ENCODE data around the gene MAGI2.

MAGI2 gene

GRCh38 chr7:79296553-79297320 is 156.7 kb downstream of the MAGI2 start:
- no peak for DNase-seq

- DNase-seq: no peak
Measured at GRCh38 chr7:79293655-79294142, 159.8 kb downstream of the MAGI2 start.

GRCh38 chr7:79292834-79293233 is 160.6 kb downstream of the MAGI2 start:
- DNase-seq: no peak

GRCh38 chr7:79291498-79291865 is 162.0 kb downstream of the MAGI2 start:
- DNase-seq: no peak

GRCh38 chr7:79290841-79291497 is 162.5 kb downstream of the MAGI2 start:
- DNase-seq: no peak

GRCh38 chr7:79290398-79290797 is 163.1 kb downstream of the MAGI2 start:
- DNase-seq: no peak

GRCh38 chr7:79288655-79289054 is 164.8 kb downstream of the MAGI2 start:
- no peak for DNase-seq

GRCh38 chr7:79287981-79288380 is 165.5 kb downstream of the MAGI2 start:
- DNase-seq: no peak

- DNase-seq: no peak
Measured at GRCh38 chr7:79286181-79286580, 167.3 kb downstream of the MAGI2 start.

GRCh38 chr7:79285756-79286155 is 167.7 kb downstream of the MAGI2 start:
- DNase-seq: no peak

GRCh38 chr7:79284211-79284610 is 169.3 kb downstream of the MAGI2 start:
- DNase-seq: no peak

- DNase-seq: no peak
Measured at GRCh38 chr7:79282882-79283602, 170.4 kb downstream of the MAGI2 start.

GRCh38 chr7:79282070-79282694 is 171.3 kb downstream of the MAGI2 start:
- DNase-seq: no peak

GRCh38 chr7:79281426-79281825 is 172.0 kb downstream of the MAGI2 start:
- DNase-seq: no peak

- DNase-seq: no peak
Measured at GRCh38 chr7:79272938-79273337, 180.5 kb downstream of the MAGI2 start.

- DNase-seq: peak; percentile 1
Measured at GRCh38 chr7:79272066-79272669, 181.3 kb downstream of the MAGI2 start.

GRCh38 chr7:79268730-79269129 is 184.7 kb downstream of the MAGI2 start:
- DNase-seq: no peak

GRCh38 chr7:79258826-79259225 is 194.6 kb downstream of the MAGI2 start:
- no peak for DNase-seq

GRCh38 chr7:79257959-79258358 is 195.5 kb downstream of the MAGI2 start:
- no peak for DNase-seq

- no peak for DNase-seq
Measured at GRCh38 chr7:79245623-79246249, 207.7 kb downstream of the MAGI2 start.

- no peak for DNase-seq
Measured at GRCh38 chr7:79244482-79244881, 209.0 kb downstream of the MAGI2 start.

- DNase-seq: no peak
Measured at GRCh38 chr7:79241288-79242060, 212.0 kb downstream of the MAGI2 start.
